H9 (cell line): ENCODE results near the gene TIMM13. TPM values are rescaled to one million over a fixed set of nuclear protein-coding genes. Genes with fewer than 3 reads are reported as not detected.

Experiments used
- DNase-seq: peaks from one replicate; pipeline ENCODE4 v3.0.0-alpha.2; 2017
- H2AFZ ChIP-seq: one replicate; pipeline ENCODE4 v1.6.1; 2013; ENCODE audit warnings: mild to moderate bottlenecking, low read length, control low read depth, moderate library complexity
- H2AK5ac ChIP-seq: 2 replicates; pipeline ENCODE4 v1.6.1; 2013; ENCODE audit warnings: low read length, control low read depth, mixed read lengths; ENCODE audit not compliant: insufficient read length
- H2BK120ac ChIP-seq: one replicate; pipeline ENCODE4 v1.6.1; 2013; ENCODE audit warnings: low read depth, mild to moderate bottlenecking, low read length, control low read depth, inconsistent platforms; ENCODE audit not compliant: poor library complexity, severe bottlenecking
- H2BK12ac ChIP-seq: 2 replicates; pipeline ENCODE4 v1.6.1; 2013; ENCODE audit warnings: low read length, control low read depth, mixed read lengths, low read depth; ENCODE audit not compliant: insufficient read length
- H2BK15ac ChIP-seq: 2 replicates; pipeline ENCODE4 v1.6.1; 2013; ENCODE audit warnings: low read depth, low read length, control low read depth
- H2BK20ac ChIP-seq: one replicate; pipeline ENCODE4 v1.6.1; 2013; ENCODE audit warnings: low read depth, mild to moderate bottlenecking, low read length, control low read depth, inconsistent platforms; ENCODE audit not compliant: poor library complexity, severe bottlenecking
- H2BK5ac ChIP-seq: 2 replicates; pipeline ENCODE4 v1.6.1; 2013; ENCODE audit warnings: low read length, control low read depth, mixed read lengths; ENCODE audit not compliant: insufficient read length
- H3K14ac ChIP-seq: 2 replicates; pipeline ENCODE4 v1.6.1; 2013; ENCODE audit warnings: low read length, control low read depth; ENCODE audit not compliant: insufficient read depth
- H3K18ac ChIP-seq: 2 replicates; pipeline ENCODE4 v1.6.1; 2013; ENCODE audit warnings: low read depth, mild to moderate bottlenecking, mixed read lengths, low read length, control low read depth; ENCODE audit not compliant: insufficient read length
- H3K23ac ChIP-seq: 2 replicates; pipeline ENCODE4 v1.6.1; 2013; ENCODE audit warnings: low read length, control low read depth, mixed read lengths, low read depth; ENCODE audit not compliant: insufficient read length
- H3K23me2 ChIP-seq: 2 replicates; pipeline ENCODE4 v1.6.1; 2013; ENCODE audit warnings: low read depth, mild to moderate bottlenecking, mixed read lengths, low read length, control low read depth; ENCODE audit not compliant: insufficient read length, poor library complexity, severe bottlenecking
- H3K27ac ChIP-seq: 2 replicates; pipeline ENCODE4 v1.5.1; 2013; ENCODE audit warnings: low read length, control low read depth, mixed read lengths, low read depth; ENCODE audit not compliant: insufficient read length
- H3K27me3 ChIP-seq: 2 replicates; pipeline ENCODE4 v1.6.1; 2013; ENCODE audit warnings: low read length, control low read depth, inconsistent platforms; ENCODE audit not compliant: insufficient read depth
- H3K4ac ChIP-seq: 2 replicates; pipeline ENCODE4 v1.6.1; 2013; ENCODE audit warnings: low read depth, mild to moderate bottlenecking, control low read depth, inconsistent platforms, low read length, moderate library complexity
- H3K4me1 ChIP-seq: 2 replicates; pipeline ENCODE4 v1.6.1; 2013; ENCODE audit warnings: low read length, control low read depth, inconsistent platforms; ENCODE audit not compliant: insufficient read depth
- H3K4me2 ChIP-seq: 2 replicates; pipeline ENCODE4 v1.6.1; 2013; ENCODE audit warnings: low read length, control low read depth, mixed read lengths; ENCODE audit not compliant: insufficient read length, insufficient read depth
- H3K56ac ChIP-seq: 2 replicates; pipeline ENCODE4 v1.6.1; 2013; ENCODE audit warnings: low read depth, mild to moderate bottlenecking, mixed read lengths, low read length, control low read depth; ENCODE audit not compliant: insufficient read length
- H3K79me1 ChIP-seq: 2 replicates; pipeline ENCODE4 v1.6.1; 2013; ENCODE audit warnings: low read depth, mild to moderate bottlenecking, moderate library complexity, low read length, control low read depth, inconsistent platforms; ENCODE audit not compliant: insufficient read depth, poor library complexity, severe bottlenecking
- H3K79me2 ChIP-seq: 2 replicates; pipeline ENCODE4 v1.6.1; 2013; ENCODE audit warnings: low read length, control low read depth, inconsistent platforms; ENCODE audit not compliant: insufficient read depth
- H3K9ac ChIP-seq: 2 replicates; pipeline ENCODE4 v1.6.1; 2013; ENCODE audit warnings: low read length, control low read depth, mixed read lengths; ENCODE audit not compliant: insufficient read length; ENCODE audit errors: extremely low read depth
- H3K9me3 ChIP-seq: one replicate; pipeline ENCODE4 v1.6.1; 2013; ENCODE audit warnings: low read depth, low read length, inconsistent platforms; ENCODE audit not compliant: control insufficient read depth
- H3T11ph ChIP-seq: one replicate; pipeline ENCODE4 v1.6.1; 2013; ENCODE audit warnings: mild to moderate bottlenecking, low read length, control low read depth, inconsistent platforms
- H4K20me1 ChIP-seq: one replicate; pipeline ENCODE4 v1.6.1; 2013; ENCODE audit not compliant: control insufficient read depth, insufficient read length, insufficient read depth
- H4K5ac ChIP-seq: 2 replicates; pipeline ENCODE4 v1.6.1; 2013; ENCODE audit warnings: low read depth, mild to moderate bottlenecking, mixed read lengths, low read length, control low read depth; ENCODE audit not compliant: insufficient read length
- H4K8ac ChIP-seq: replicated peaks from 2 replicates; pipeline ENCODE4 v1.6.1; 2013; ENCODE audit warnings: low read length, control low read depth, mixed read lengths, low read depth; ENCODE audit not compliant: insufficient read length
- H4K91ac ChIP-seq: 2 replicates; pipeline ENCODE4 v1.6.1; 2013; ENCODE audit warnings: low read depth, mild to moderate bottlenecking, moderate library complexity, mixed read lengths, low read length, control low read depth; ENCODE audit not compliant: insufficient read length
- H3K27ac Mint-ChIP-seq, 3 experiments: 2 replicates in 2 of 3; 3 replicates in 1 of 3; pipeline ENCODE4 v1.8.0; 2020 to 2021; ENCODE audit warnings: mixed read lengths in 3 of 3, mild to moderate bottlenecking in 1 of 3, moderate library complexity in 1 of 3
- H3K27me3 Mint-ChIP-seq: 2 replicates; pipeline ENCODE4 v1.8.0; 2021; ENCODE audit warnings: low read depth, mild to moderate bottlenecking, moderate library complexity, mixed read lengths
- H3K36me3 Mint-ChIP-seq, 3 experiments: 2 replicates in 2 of 3; 3 replicates in 1 of 3; pipeline ENCODE4 v1.8.0; 2020 to 2021; ENCODE audit warnings: low read depth in 3 of 3, mixed read lengths in 3 of 3; ENCODE audit not compliant: insufficient read depth in 1 of 3
- H3K4me1 Mint-ChIP-seq, 2 experiments: 2 replicates each; pipeline ENCODE4 v1.8.0; 2020; ENCODE audit warnings: mixed read lengths in 2 of 2
- H3K4me3 Mint-ChIP-seq, 2 experiments: 2 replicates in 1 of 2; 3 replicates in 1 of 2; pipeline ENCODE4 v1.8.0; 2020 to 2021; ENCODE audit warnings: mild to moderate bottlenecking in 2 of 2, mixed read lengths in 2 of 2, moderate library complexity in 1 of 2
- H3K9me3 Mint-ChIP-seq, 2 experiments: 2 replicates in 1 of 2; 3 replicates in 1 of 2; pipeline ENCODE4 v1.8.0; 2020; ENCODE audit warnings: mild to moderate bottlenecking in 2 of 2, mixed read lengths in 2 of 2, moderate library complexity in 1 of 2
- CTCF ChIP-seq: fragments of 200-600 bp; sonication (generic); conservative IDR thresholded peaks from 3 replicates; pipeline ENCODE4 v1.8.0; 2021; ENCODE audit warnings: antibody characterized with exemption, mild to moderate bottlenecking
- WGBS: extraction: QIAGEN DNeasy Blood & Tissue Kit; methylation state at CpG from one replicate; pipeline ENCODE4 v1.1.7; 2013; ENCODE audit warnings: missing lambda C conversion rate, low lambda C conversion rate, mixed read lengths; ENCODE audit not compliant: insufficient read length; ENCODE audit errors: extremely low coverage; 5-methylcytosine and 5-hydroxymethylcytosine counted together
- total RNA-seq: library from RNA; stranded (reverse); gene quantifications from 2 replicates; pipeline ENCODE4 v1.2.1, GENCODE V29; 2021

TIMM13 gene
- total RNA-seq, 1 experiment from 2014 or later: 214 TPM

- Histone ChIP-seq H3K27ac (no peak overlapping the region), H3K14ac (no peak overlapping the region), H4K20me1 (no peaks in the 10 kb centered on the region), H3T11ph (no peak overlapping the region), H3K9me3 (no peaks in the 10 kb centered on the region), H3K4me1 (no peaks in the 10 kb centered on the region; the same call in 1 of the 2 replicates), H3K23ac (no peak overlapping the region), H2BK12ac (no peak overlapping the region), H3K56ac (no peak overlapping the region), H2AFZ (no peak overlapping the region), H3K79me1 (peaks cover 14% of the 10 kb centered on the region), H3K79me2 (peaks cover 43% of the 10 kb centered on the region; the same call in 1 of the 2 replicates), H3K4ac (no peak overlapping the region), H3K18ac (no peak overlapping the region), H2AK5ac (no peak overlapping the region), H4K8ac (no peak overlapping the region), H2BK15ac (no peak overlapping the region), H4K91ac (no peak overlapping the region), H3K4me2 (no peak overlapping the region), H2BK20ac (no peak overlapping the region), H3K9ac (no peak overlapping the region), H4K5ac (no peak overlapping the region), H2BK5ac (no peak overlapping the region), H3K23me2 (no peaks in the 10 kb centered on the region), H2BK120ac (no peak overlapping the region), H3K27me3 (no peaks in the 10 kb centered on the region)
- DNase-seq: no peak
- peaks cover 15 to 30% of the 10 kb centered on the region in 2 experiments for H3K4me1 Mint-ChIP-seq
- H3K9me3 Mint-ChIP-seq: no peaks in the 10 kb centered on the region
- H3K4me3 Mint-ChIP-seq: no peak overlapping the region; a peak in 1 of 5 replicates
- H3K27me3 Mint-ChIP-seq: no peaks in the 10 kb centered on the region
- WGBS: no CpG with 5 or more reads among the region's 7 CpGs
- TF ChIP-seq CTCF: no peak
- peak overlapping the region in 1 of 3 experiments; percentile 74; a peak in 1 of 7 replicates for H3K27ac Mint-ChIP-seq
- peaks cover 0 to 12% (median 5%) of the 10 kb centered on the region in 3 experiments; a peak in 5 of 7 replicates for H3K36me3 Mint-ChIP-seq
Observed at GRCh38 chr19:2451138-2451537, 23.8 kb upstream of the TIMM13 start.
